A204.1 (cell line): ENCODE results near the gene ATP6V0C.

Source experiments
- FAIRE-seq: peaks from 2 replicates; lab custom pipeline; 2012; peaks lifted over from hg19 to GRCh38; lab: Jason Lieb, UNC

Gene ATP6V0C

GRCh38 chr16:2513405-2514332 is at the start of gene ATP6V0C:
ATP6V0C (plus strand) TSS chr16:2513952; CDS start chr16:2514104, 152 bp downstream.
- no peak for FAIRE-seq

- no peak for FAIRE-seq
Observed at GRCh38 chr16:2464333-2464732, 49.4 kb upstream of the ATP6V0C start.

GRCh38 chr16:2465653-2466415 is 47.9 kb upstream of the ATP6V0C start:
- no peak for FAIRE-seq

GRCh38 chr16:2466667-2467527 is 46.9 kb upstream of the ATP6V0C start:
- no peak for FAIRE-seq

- FAIRE-seq = no peak
Observed at GRCh38 chr16:2467528-2468232, 46.1 kb upstream of the ATP6V0C start.

- no peak for FAIRE-seq
Observed at GRCh38 chr16:2468233-2468724, 45.5 kb upstream of the ATP6V0C start.

- no peak for FAIRE-seq
Observed at GRCh38 chr16:2468725-2469398, 44.9 kb upstream of the ATP6V0C start.

- FAIRE-seq = no peak
Observed at GRCh38 chr16:2469399-2470233, 44.1 kb upstream of the ATP6V0C start.

GRCh38 chr16:2470234-2470601 is 43.5 kb upstream of the ATP6V0C start:
- no peak for FAIRE-seq

- FAIRE-seq = no peak
Observed at GRCh38 chr16:2470603-2471015, 43.1 kb upstream of the ATP6V0C start.

- no peak for FAIRE-seq
Observed at GRCh38 chr16:2471016-2471652, 42.6 kb upstream of the ATP6V0C start, which contains the start of gene NTN3. NTN3 (plus strand) TSS chr16:2471297; CDS start chr16:2471702, 405 bp downstream.

GRCh38 chr16:2471653-2472487 is 41.9 kb upstream of the ATP6V0C start:
- FAIRE-seq = no peak

- no peak for FAIRE-seq
Observed at GRCh38 chr16:2472488-2472864, 41.3 kb upstream of the ATP6V0C start.

GRCh38 chr16:2472885-2473445 is 40.8 kb upstream of the ATP6V0C start:
- FAIRE-seq = no peak

GRCh38 chr16:2473446-2473926 is 40.3 kb upstream of the ATP6V0C start:
- no peak for FAIRE-seq

GRCh38 chr16:2473999-2474876 is 39.5 kb upstream of the ATP6V0C start:
- FAIRE-seq = no peak

- no peak for FAIRE-seq
Observed at GRCh38 chr16:2474877-2475412, 38.8 kb upstream of the ATP6V0C start, which contains the start of gene TBC1D24. TBC1D24 (plus strand) TSS chr16:2475127; CDS start chr16:2496149, 21,022 bp downstream.
